ENCODE measurements around the gene FLNC.

The FLNC gene

GRCh38 chr7:128888039-128888755, 58.0 kb downstream of the FLNC start:
- DNase-seq (ENCODE audit: extremely low read depth, low read depth): no peak

GRCh38 chr7:128888756-128889095, 58.5 kb downstream of the FLNC start:
- no peak for DNase-seq (ENCODE audit: extremely low read depth, low read depth)
- TF ChIP-seq CTCF (IDR thresholded peaks at IDR 0.05; ENCODE audit: low read depth, low read length): no peak

More at GRCh38 chr7:128888039-128888755, 58.0 kb downstream of the FLNC start:
- no peak for TF ChIP-seq CTCF (IDR thresholded peaks at IDR 0.05; ENCODE audit: low read depth, low read length)

GRCh38 chr7:128889121-128889520, 58.9 kb downstream of the FLNC start:
- DNase-seq (ENCODE audit: extremely low read depth, low read depth): no peak
- no peak for TF ChIP-seq CTCF (IDR thresholded peaks at IDR 0.05; ENCODE audit: low read depth, low read length)

- DNase-seq (ENCODE audit: extremely low read depth, low read depth): no peak
- TF ChIP-seq CTCF (IDR thresholded peaks at IDR 0.05; ENCODE audit: low read depth, low read length): no peak
These were observed 60.3 kb downstream of the FLNC start for GRCh38 chr7:128890306-128891109.

- no peak for DNase-seq (ENCODE audit: extremely low read depth, low read depth)
- no peak for TF ChIP-seq CTCF (IDR thresholded peaks at IDR 0.05; ENCODE audit: low read depth, low read length)
These were observed 61.1 kb downstream of the FLNC start for GRCh38 chr7:128891110-128891941.

GRCh38 chr7:128891942-128892269, 61.7 kb downstream of the FLNC start:
- no peak for TF ChIP-seq CTCF (IDR thresholded peaks at IDR 0.05; ENCODE audit: low read depth, low read length)
- DNase-seq (ENCODE audit: extremely low read depth, low read depth): no peak
